Esophagus muscularis mucosa (tissue), 4 donors: ENCODE measurements around the gene CMTM2. TPM values are rescaled to one million over a fixed set of nuclear protein-coding genes. Genes with fewer than 3 reads are reported as not detected.
"Not testable (repeated sequence)": the region's sequence is repeated elsewhere in the genome, so short reads cannot be mapped to it uniquely, and the experiment has no call there.

Experiments
- DNase-seq: peaks from one replicate; pipeline ENCODE4 v3.0.0-alpha.2; 2017; ENCODE audit errors: extremely low spot score
- H3K27ac ChIP-seq, 4 donors: fragments of 200-600 bp; sonication (generic); replicated peaks in 1 of 4; 1 replicate in 3 of 4; 2 replicates in 1 of 4; pipeline ENCODE4 v1.5.1; 2016 to 2019; ENCODE audit warnings: mild to moderate bottlenecking in 1 of 4
- H3K27me3 ChIP-seq, 4 donors: fragments of 200-600 bp; sonication (generic); one replicate each; pipeline versions ENCODE4 v1.5.1 to v1.6.0; 2016 to 2019
- H3K36me3 ChIP-seq, 4 donors: fragments of 200-600 bp; sonication (generic); one replicate each; pipeline ENCODE4 v1.5.1; 2016 to 2019
- H3K4me1 ChIP-seq, 4 donors: fragments of 200-600 bp; sonication (generic); one replicate each; pipeline ENCODE4 v1.5.1; 2016 to 2019
- H3K4me3 ChIP-seq, 4 donors: fragments of 200-600 bp; sonication (generic); 1 replicate in 2 of 4; 2 replicates in 2 of 4; pipeline ENCODE4 v1.5.1; 2016 to 2019; ENCODE audit warnings: mild to moderate bottlenecking in 4 of 4, moderate library complexity in 1 of 4
- H3K9me3 ChIP-seq, 4 donors: fragments of 200-600 bp; sonication (generic); 1 replicate in 3 of 4; 2 replicates in 1 of 4; pipeline ENCODE4 v1.5.1; 2016 to 2019
- CTCF ChIP-seq, 3 experiments: fragments of 200-600 bp in 2 of 3; fragments of 450-650 bp in 1 of 3; sonication (generic) in 2 of 3; IDR thresholded peaks; one replicate each; pipeline ENCODE4 v1.5.1; 2017 to 2019; ENCODE audit warnings: antibody characterized with exemption in 3 of 3, mild to moderate bottlenecking in 2 of 3, moderate library complexity in 1 of 3
- EP300 ChIP-seq: sonication (generic); formaldehyde crosslinking; IDR thresholded peaks from one replicate; pipeline ENCODE4 v1.6.1; 2017; ENCODE audit warnings: antibody characterized with exemption
- POLR2A ChIP-seq: fragments of 450-650 bp; IDR thresholded peaks from one replicate; pipeline ENCODE4 v1.6.1; 2017; ENCODE audit warnings: antibody characterized with exemption, moderate library complexity, mild to moderate bottlenecking, low read depth
- POLR2AphosphoS5 ChIP-seq, 2 donors: sonication (generic); formaldehyde crosslinking; IDR thresholded peaks; one replicate each; pipeline ENCODE4 v1.6.1; 2017; ENCODE audit warnings: antibody characterized with exemption in 2 of 2
- WGBS: methylation state at CpG from one replicate; pipeline ENCODE4 v1.1.5; 2018; 5-methylcytosine and 5-hydroxymethylcytosine counted together
- intact Hi-C: fragments of 100-400 bp; cut with DNase I; formaldehyde crosslinking; loops from one replicate; pipeline ENCODE4 v1.15.1; 2023
- total RNA-seq, 4 donors: library from RNA; depleted of rRNA; stranded (reverse); fragments of >200 nt; gene quantifications; one replicate each; pipeline versions ENCODE4 v1.1.0 to v1.2.1, GENCODE V29; 2016

CMTM2 gene
- total RNA-seq, 4 donors from 2014 or later, result 1.8 TPM; not detected in 3

- H3K4me3 ChIP-seq, result no peak overlapping the region
- peaks cover 0 to 12% (median 10%) of the 10 kb centered on the region in 4 donors for H3K4me1 ChIP-seq
- H3K9me3 ChIP-seq, result no peaks in the 10 kb centered on the region
- intact Hi-C loops, result no loop called here
- 59% methylated on average over 2 of the region's 2 CpGs for WGBS
- peak overlapping the region in 1 of 4 donors; percentile 11 for H3K27ac ChIP-seq
- TF ChIP-seq POLR2A (no peak), POLR2AphosphoS5 (IDR thresholded peaks at IDR 0.05) (no peak), EP300 (no peak), CTCF (IDR thresholded peaks at IDR 0.05) (no peak)
- peaks cover 11 to 35% (median 22%) of the 10 kb centered on the region in 4 donors for H3K36me3 ChIP-seq
- no peaks in the 10 kb centered on the region for H3K27me3 ChIP-seq
- no peak for DNase-seq
Observed at GRCh38 chr16:66563574-66564334, 15.5 kb upstream of the CMTM2 start.

- Histone ChIP-seq H3K9me3 (no peaks in the 10 kb centered on the region), H3K4me1 (peaks cover 0 to 17% (median 10%) of the 10 kb centered on the region in 4 donors), H3K36me3 (peaks cover 11 to 29% (median 17%) of the 10 kb centered on the region in 4 donors), H3K27ac (no peak within 1 kb of the TSS), H3K4me3 (no peak within 1 kb of the TSS), H3K27me3 (no peaks in the 10 kb centered on the region)
- intact Hi-C loops, result no loop called here
- no peak for DNase-seq
- WGBS, result 92% methylated on average over 42 of the region's 54 CpGs
- TF ChIP-seq POLR2A, result no peak
- no peak for TF ChIP-seq POLR2AphosphoS5 (IDR thresholded peaks at IDR 0.05)
- TF ChIP-seq EP300, result no peak
- no peak for TF ChIP-seq CTCF (IDR thresholded peaks at IDR 0.05)
Observed at GRCh38 chr16:66566051-66566901, 13.0 kb upstream of the CMTM2 start, which contains the start of gene CMTM1. TSS of gene CMTM1 (plus strand) at chr16:66566439. CDS start at chr16:66566514, 75 bp downstream.

- Histone ChIP-seq H3K36me3 (peaks cover 11 to 29% (median 16%) of the 10 kb centered on the region in 4 donors), H3K4me1 (peaks cover 0 to 17% (median 10%) of the 10 kb centered on the region in 4 donors)
- H3K27ac ChIP-seq, H3K27me3 ChIP-seq, H3K9me3 ChIP-seq, DNase-seq, intact Hi-C loops, H3K4me3 ChIP-seq: not testable (repeated sequence)
- 88% methylated on average over 3 of the region's 3 CpGs for WGBS
Observed at GRCh38 chr16:66567270-66567669, 12.0 kb upstream of the CMTM2 start.

- peaks cover 11 to 29% (median 16%) of the 10 kb centered on the region in 4 donors for H3K36me3 ChIP-seq
- H3K4me3 ChIP-seq, result no peak overlapping the region
- H3K27me3 ChIP-seq, result no peaks in the 10 kb centered on the region
- H3K4me1 ChIP-seq, result peaks cover 0 to 10% (median 5%) of the 10 kb centered on the region in 4 donors
- intact Hi-C loops, result no loop called here
- H3K27ac ChIP-seq, result no peak overlapping the region
- TF ChIP-seq POLR2A (no peak), CTCF (IDR thresholded peaks at IDR 0.05) (no peak), EP300 (no peak), POLR2AphosphoS5 (IDR thresholded peaks at IDR 0.05) (no peak)
- no peaks in the 10 kb centered on the region for H3K9me3 ChIP-seq
- WGBS, result 89% methylated on average over 2 of the region's 2 CpGs
- no peak for DNase-seq
Observed at GRCh38 chr16:66568355-66568754, 10.9 kb upstream of the CMTM2 start.

- no peak for DNase-seq
- intact Hi-C loops, result no loop called here
- 91% methylated on average over 1 of the region's 1 CpG for WGBS
- Histone ChIP-seq H3K36me3 (peaks cover 11 to 29% (median 16%) of the 10 kb centered on the region in 4 donors), H3K4me3 (no peak overlapping the region), H3K9me3 (no peaks in the 10 kb centered on the region), H3K4me1 (peaks cover 0 to 6% (median under 1%) of the 10 kb centered on the region in 4 donors), H3K27me3 (no peaks in the 10 kb centered on the region), H3K27ac (no peak overlapping the region)
- TF ChIP-seq POLR2A (no peak), POLR2AphosphoS5 (IDR thresholded peaks at IDR 0.05) (no peak), CTCF (IDR thresholded peaks at IDR 0.05) (no peak), EP300 (no peak)
Observed at GRCh38 chr16:66569131-66569530, 10.1 kb upstream of the CMTM2 start.
